Mesenteric fat pad (tissue), 1 donor: ENCODE results near the gene RARA. TPM values are rescaled to one million over a fixed set of nuclear protein-coding genes. Genes with fewer than 3 reads are reported as not detected.
"Not testable (repeated sequence)": the region's sequence is repeated elsewhere in the genome, so short reads cannot be mapped to it uniquely, and the experiment has no call there.

Source experiments
- DNase-seq: peaks from one replicate; pipeline ENCODE4 v3.0.0-alpha.2; 2020; ENCODE audit warnings: low spot score
- total RNA-seq: library from RNA; stranded (reverse); fragmentation: NEBNext Ultra II Directional; extraction: Animal tissue kit (Norgen Biotek cat#: 25700); gene quantifications from one replicate; pipeline ENCODE4 v1.2.1, GENCODE V29; 2021
- donor health status: DM: yes; HTN: yes; CAD: no.

RARA gene
- total RNA-seq, 1 donor from 2014 or later = 70.3 TPM

GRCh38 chr17:40297511-40297910 lies 11.5 kb upstream of the RARA start:
- DNase-seq = no peak

DNA sequence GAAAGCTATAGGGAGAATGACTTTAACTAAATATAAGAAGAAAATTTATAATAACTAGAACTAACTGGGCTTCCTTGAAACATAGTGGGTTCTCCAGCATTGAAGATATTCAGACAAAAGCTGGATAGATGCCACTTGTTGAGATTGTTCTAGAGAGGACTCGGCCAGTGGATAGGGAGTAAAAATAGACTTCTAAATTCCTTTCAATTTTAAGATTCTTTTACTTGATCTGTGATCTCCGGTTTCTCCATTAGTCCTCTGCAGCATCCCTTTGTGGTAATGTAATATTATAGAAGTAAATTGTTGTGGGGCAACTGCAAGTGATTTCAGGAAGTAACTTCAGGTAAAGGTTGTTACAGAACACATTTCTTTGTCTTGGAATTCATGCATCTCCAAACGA lies 10.3 kb upstream of the RARA start:
- no peak for DNase-seq

DNA sequence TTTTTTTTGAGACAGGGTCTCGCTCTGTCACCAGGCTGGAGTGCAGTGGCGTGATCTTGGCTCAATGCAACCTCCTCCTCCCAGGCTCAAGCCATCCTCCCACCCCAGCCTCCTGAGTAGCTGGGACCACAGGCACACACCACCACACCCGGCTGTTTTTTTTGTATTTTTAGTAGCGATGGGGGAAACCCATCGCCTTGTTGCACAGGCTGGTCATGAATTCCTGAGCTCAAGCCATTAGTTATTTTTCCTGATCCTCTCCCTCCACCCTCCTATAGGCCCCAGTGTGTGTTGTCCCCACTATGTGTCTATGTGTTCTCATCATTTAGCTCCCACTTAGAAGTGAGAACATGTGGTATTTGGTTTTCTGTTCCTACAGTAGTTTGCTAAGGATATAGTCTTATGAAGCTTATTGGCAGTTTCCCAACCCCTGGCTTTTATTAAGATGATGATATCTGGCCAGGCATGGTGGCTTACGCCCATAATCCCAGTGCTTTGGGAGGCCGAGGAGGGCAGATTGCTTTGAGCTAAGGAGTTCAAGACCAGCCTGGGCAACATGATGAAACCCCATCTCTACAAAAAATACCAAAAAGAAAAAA lies 9.7 kb upstream of the RARA start:
- DNase-seq = not testable (repeated sequence)

GRCh38 chr17:40301315-40301714 lies 7.7 kb upstream of the RARA start:
- no peak for DNase-seq

- DNase-seq = no peak
Observed at GRCh38 chr17:40303009-40303657, 5.8 kb upstream of the RARA start.

DNA sequence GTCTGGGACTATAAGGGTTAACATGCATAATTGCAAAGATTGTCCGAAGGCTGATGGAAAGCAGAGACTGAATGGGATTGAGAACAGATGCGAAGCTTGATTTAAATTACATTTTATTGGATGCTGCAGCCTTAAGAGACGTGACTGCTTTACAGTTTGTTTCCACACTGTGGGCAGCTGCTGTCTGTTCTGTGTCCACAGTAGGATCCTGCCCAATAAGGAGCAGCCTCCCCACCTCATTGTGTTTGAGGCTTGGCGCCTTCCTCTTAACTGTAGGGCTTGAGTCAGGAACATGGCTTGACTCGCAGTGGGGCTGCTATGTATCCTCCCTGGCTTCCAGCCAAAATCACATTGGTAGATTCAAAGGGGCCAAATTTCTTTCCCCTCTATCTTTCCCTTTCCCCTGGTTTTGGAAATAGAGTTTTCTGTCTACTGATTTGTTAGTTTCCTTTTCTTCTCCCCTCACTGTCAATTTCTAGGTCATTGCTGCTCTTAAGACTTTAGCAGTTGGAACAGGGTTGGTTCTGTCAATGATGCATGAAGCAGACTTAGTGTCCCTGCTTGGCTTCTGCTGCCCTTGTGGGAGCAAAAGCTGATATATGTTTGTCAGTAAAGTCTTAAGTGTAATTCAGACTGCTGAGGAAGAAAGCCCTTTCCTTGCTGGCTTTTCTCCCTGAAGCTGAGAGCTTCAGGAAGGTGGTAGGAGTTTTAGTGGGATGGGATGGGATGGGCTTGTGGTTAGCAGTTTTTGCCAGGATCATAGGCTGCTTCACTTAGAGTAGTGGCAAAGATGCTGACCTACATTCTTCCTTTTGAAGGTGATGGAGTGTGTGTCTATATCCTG lies 5.0 kb upstream of the RARA start:
- no peak for DNase-seq

DNA sequence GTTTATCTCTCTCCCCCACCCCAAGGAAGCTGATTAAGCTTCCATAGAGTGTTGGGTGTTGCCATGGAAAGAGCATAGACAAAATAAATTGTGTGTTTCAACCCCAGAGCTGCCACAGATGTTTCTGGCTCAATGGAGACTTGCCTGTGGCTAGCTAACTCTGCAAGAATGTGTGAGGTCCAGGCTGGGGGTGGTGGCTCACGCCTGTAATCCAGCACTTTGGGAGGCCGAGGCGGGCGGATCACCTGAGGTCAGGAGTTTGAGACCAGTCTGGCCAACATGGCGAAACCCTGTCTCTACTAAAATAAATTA lies 4.5 kb upstream of the RARA start:
- DNase-seq = peak; percentile 73

- not testable (repeated sequence) for DNase-seq
Observed at GRCh38 chr17:40304866-40305265, 4.1 kb upstream of the RARA start.

DNA sequence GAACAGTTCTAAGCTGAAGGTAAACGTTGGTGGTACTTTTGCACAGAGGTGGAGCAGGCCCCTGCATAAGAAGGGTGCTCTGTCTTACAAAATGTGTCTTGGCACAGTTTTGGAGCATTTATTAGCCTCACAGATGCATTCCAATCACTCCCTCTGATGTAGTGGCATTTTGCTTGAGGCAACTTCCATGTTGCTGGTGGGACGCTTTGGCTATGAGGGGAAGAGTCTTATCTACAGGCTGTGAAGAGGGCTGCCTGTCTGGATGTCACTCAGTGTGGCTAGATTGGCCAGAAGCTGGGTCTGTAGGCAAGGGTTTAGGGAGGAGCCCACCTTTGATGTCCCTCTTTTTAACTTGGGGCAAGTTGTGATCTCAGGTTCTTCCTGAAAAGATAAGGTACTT lies 2.6 kb upstream of the RARA start:
- DNase-seq = no peak

DNA sequence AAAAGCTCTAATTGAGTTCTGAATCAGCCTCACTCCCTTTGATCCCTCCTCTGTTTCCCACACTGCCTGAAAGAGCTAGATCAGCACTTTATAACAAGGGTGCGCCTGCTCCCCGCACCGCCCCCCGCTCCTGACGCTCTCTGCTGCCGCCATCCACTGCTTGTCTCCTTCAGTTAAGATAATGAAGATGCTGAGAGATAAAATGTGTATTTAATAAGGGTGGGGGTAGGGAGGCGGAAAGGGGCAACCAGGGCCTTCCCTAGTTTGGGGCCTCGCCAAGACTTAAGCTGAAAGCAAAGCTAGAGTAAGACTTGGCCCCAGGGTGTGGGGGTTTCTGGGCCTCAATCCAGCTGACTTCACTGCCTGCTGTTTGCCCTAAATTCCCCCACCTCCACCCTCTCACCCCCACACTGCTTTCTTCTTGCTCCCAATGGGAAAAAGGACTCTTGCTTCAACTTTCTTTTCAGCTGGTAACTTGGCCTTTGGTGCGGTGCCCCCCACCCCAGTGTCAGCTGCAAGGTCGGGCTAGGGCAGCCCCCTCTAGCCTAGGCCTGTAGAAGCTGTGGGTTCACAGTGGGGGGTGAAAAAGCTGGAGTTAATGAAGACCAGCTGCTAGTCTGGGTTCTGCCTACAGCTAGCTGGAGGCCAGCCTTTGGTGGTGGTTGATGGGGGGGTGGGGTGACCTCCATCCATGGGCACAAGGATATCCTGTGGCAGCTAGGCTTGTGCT lies 1.8 kb upstream of the RARA start:
- DNase-seq = peak; percentile 55

GRCh38 chr17:40307740-40308239 lies 1.2 kb upstream of the RARA start:
- no peak for DNase-seq

DNA sequence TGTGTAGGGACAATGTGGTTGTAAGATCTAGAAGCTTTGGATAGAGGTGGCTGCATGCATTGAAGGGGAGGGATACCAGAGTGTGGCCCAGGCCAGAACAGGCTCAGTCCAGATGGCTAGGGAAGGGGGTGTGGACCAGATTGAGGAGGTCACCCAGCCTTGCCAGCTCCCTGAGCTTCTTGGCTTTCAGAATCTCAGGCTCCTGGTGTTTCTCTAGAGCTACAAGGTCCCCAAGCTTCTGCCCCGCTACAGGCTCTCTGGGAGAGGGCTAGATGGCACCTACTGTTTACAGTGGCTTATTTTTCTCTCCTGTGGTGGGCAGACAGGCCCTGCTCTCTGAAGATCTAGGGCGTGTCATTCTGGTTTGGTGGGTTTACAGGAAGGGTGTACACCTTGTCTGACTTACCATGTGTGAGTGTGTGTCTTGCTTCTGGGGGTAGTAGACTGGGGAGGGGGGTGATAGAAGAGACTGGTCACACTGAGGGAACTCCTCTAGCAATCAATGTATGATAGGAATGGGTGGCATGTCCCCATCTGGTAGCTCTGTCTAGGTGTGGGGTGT lies 1.1 kb downstream of the RARA start:
- DNase-seq = no peak

- DNase-seq = peak; percentile 68
Observed at GRCh38 chr17:40310882-40311391, 2.0 kb downstream of the RARA start.

GRCh38 chr17:40311575-40311974 lies 2.6 kb downstream of the RARA start:
- peak; percentile 89 for DNase-seq

- DNase-seq = peak; percentile 86
Observed at GRCh38 chr17:40312131-40312731, 3.3 kb downstream of the RARA start.

- peak; percentile 60 for DNase-seq
Observed at GRCh38 chr17:40312893-40313667, 4.1 kb downstream of the RARA start.

DNA sequence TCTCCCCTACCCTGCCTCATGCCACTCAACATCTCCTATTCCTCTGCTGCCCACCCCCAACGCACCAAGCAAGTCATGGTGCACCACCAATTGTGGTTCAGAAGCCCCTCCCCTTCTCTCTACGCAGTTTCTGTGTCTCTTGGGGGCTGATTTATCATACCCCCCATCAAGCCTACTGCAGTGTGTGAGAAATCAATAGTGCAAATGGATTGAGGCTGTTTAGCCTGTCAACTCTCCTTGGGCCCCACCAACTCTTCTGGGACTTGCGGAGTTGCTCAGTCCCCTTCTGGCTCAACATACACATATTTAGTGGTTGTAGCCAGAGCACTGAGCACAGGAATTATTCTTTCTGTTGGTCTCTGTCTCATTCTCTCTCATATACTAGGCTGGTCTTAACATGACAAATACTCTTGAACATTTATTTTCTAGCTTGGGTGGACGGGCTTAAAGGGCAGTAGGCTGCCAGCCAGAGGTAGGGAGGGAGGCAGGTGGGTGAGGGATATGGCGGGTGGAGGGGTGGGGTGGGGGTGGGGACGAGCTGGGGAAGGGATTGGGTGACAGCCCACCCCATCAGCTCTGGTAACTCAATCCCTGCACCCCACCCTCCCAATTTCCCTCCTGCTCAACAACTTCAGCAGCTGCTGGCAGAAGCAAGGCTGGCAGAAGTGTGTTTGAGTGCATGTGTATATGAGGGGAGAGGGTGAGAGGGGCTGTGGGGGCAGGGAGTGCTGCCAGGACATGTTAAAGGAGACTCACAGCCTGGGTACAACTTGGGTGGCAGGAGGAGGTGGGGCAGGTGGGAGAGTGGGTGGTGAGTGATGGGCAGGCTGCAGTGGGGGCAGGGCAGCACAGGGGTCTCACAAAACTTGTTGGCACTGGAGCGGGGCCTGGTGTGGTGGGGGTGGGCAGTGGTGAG lies 4.9 kb downstream of the RARA start:
- DNase-seq = no peak

- peak; percentile 97 for DNase-seq
Observed at GRCh38 chr17:40314584-40314956, 5.6 kb downstream of the RARA start.

DNA sequence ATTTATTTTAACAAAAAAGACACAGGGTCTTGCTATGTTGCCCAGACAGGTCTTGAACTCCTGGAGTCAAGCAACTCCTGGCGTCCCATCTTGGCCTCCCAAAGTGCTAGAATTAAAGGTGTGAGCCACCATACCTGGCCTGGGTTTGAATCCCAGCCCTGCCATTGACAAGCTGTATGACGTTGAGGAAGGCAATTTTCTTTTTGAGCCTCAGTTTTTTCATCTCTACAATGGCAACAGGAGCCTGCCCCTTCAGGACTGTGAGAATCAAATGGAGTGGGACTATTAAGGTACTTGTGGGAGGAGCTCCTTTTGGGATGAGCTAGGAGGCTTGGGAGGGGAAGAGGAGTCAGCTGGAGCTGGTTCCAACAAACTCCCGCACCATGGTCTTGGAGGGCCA lies 6.2 kb downstream of the RARA start:
- peak; percentile 16 for DNase-seq
